ENCODE data around the gene NT5DC2.

- TF ChIP-seq CTCF (conservative IDR thresholded peaks at IDR 0.05; ENCODE audit: low read length) = no peak
- no peak for TF ChIP-seq EZH2phosphoT487 (IDR thresholded peaks at IDR 0.05; ENCODE audit: borderline replicate concordance, low read depth, low read length)
Observed at GRCh38 chr3:52503788-52504424, 29.8 kb downstream of the NT5DC2 start.

Data from OCI-LY7 (cell line).